ENCODE measurements around the gene SLC13A4.
"Not testable (repeated sequence)": the region's sequence is repeated elsewhere in the genome, so short reads cannot be mapped to it uniquely, and the experiment has no call there.

The SLC13A4 gene

GRCh38 chr7:135716677-135717238 is 11.2 kb downstream of the SLC13A4 start:
- peak; percentile 67 for DNase-seq

- DNase-seq: no peak
These were observed 12.3 kb downstream of the SLC13A4 start for GRCh38 chr7:135715673-135716072.

- DNase-seq: no peak
These were observed 12.9 kb downstream of the SLC13A4 start for GRCh38 chr7:135715055-135715522.

GRCh38 chr7:135714534-135715009 is 13.4 kb downstream of the SLC13A4 start:
- peak; percentile 69 for DNase-seq

- no peak for DNase-seq
These were observed 14.0 kb downstream of the SLC13A4 start for GRCh38 chr7:135713836-135714470.

GRCh38 chr7:135712796-135713195 is 15.2 kb downstream of the SLC13A4 start:
- DNase-seq: no peak

GRCh38 chr7:135712182-135712782 is 15.7 kb downstream of the SLC13A4 start:
- no peak for DNase-seq

- no peak for DNase-seq
These were observed 16.9 kb downstream of the SLC13A4 start for GRCh38 chr7:135711139-135711469.

GRCh38 chr7:135710417-135711138 is 17.4 kb downstream of the SLC13A4 start:
- DNase-seq: no peak

- no peak for DNase-seq
These were observed 18.5 kb downstream of the SLC13A4 start for GRCh38 chr7:135709508-135709907.

- DNase-seq: no peak
These were observed 19.9 kb downstream of the SLC13A4 start for GRCh38 chr7:135708041-135708440.

- DNase-seq: no peak
These were observed 20.4 kb downstream of the SLC13A4 start for GRCh38 chr7:135707570-135707966.

GRCh38 chr7:135706858-135707569 is 21.0 kb downstream of the SLC13A4 start:
- no peak for DNase-seq

GRCh38 chr7:135706038-135706742 is 21.8 kb downstream of the SLC13A4 start:
- DNase-seq: no peak

- no peak for DNase-seq
These were observed 23.3 kb downstream of the SLC13A4 start for GRCh38 chr7:135704698-135705097.

- no peak for DNase-seq
These were observed 23.9 kb downstream of the SLC13A4 start for GRCh38 chr7:135704074-135704473.

GRCh38 chr7:135697276-135698049 is 30.5 kb downstream of the SLC13A4 start:
- no peak for DNase-seq

GRCh38 chr7:135693558-135693957 is 34.4 kb downstream of the SLC13A4 start:
- DNase-seq: no peak

GRCh38 chr7:135692606-135693005 is 35.4 kb downstream of the SLC13A4 start:
- not testable (repeated sequence) for DNase-seq

- DNase-seq: no peak
These were observed 35.9 kb downstream of the SLC13A4 start for GRCh38 chr7:135692055-135692454.

- no peak for DNase-seq
These were observed 37.4 kb downstream of the SLC13A4 start for GRCh38 chr7:135690566-135690965.

GRCh38 chr7:135687466-135687865 is 40.5 kb downstream of the SLC13A4 start:
- no peak for DNase-seq
